Stimulated activated naive CD8-positive, alpha-beta T cell treated with anti-CD3 and anti-CD28 coated beads, Interleukin-15, Interleukin-2, amounts not matched to agents 100 U/mL and 50 U/mL, for 24 hours (primary cell): Measurements from ENCODE around the gene XBP1.
"Not testable (repeated sequence)": the region's sequence is repeated elsewhere in the genome, so short reads cannot be mapped to it uniquely, and the experiment has no call there.

ENCODE experiments used
- ATAC-seq: fragments of 150-1000 bp; cut with Tn5 transposase; one replicate; pipeline ENCODE4 v1.10.0; 2021
- DNase-seq: peaks from one replicate; pipeline ENCODE4 v3.0.0; 2021

Gene XBP1

DNA sequence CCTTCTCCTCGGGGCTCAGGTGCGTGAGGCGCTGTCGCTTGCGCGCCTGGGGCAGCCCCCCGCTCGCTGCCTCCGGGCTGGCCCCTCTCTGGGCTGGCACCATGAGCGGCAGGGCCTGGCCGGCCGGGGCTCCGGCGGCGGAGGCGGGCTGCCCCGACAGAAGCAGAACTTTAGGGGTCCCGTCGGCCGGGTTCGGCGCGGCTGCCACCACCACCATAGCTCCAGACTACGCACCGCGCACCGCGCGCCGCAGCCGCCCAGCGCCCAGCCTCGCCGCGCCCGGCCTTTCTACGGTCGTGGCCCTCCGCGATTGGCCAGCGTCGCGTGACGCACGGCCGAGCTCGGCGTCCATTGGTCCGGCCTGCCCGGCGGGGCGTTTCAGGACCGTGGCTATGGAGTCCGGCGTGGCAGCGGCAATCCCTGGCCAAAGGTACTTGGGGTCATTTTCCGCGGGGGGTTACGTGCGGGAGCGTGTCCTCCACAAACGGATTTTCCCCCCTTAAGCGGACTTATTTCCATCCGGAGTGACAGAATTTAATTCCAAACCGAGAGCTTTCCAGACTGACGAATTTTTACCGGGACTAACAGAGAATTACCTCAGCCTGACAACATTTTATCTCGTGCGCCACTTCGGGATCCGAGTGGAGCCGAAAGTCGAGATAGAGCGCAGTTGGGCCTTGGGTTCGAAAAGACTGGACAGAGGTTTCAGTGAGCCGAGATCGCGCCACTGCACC is at the start of gene XBP1:
XBP1 (minus strand) TSS at position 262 of the 734 bp plus-strand sequence.
- ATAC-seq (peak; percentile 91), DNase-seq (peak; percentile 93)

DNA sequence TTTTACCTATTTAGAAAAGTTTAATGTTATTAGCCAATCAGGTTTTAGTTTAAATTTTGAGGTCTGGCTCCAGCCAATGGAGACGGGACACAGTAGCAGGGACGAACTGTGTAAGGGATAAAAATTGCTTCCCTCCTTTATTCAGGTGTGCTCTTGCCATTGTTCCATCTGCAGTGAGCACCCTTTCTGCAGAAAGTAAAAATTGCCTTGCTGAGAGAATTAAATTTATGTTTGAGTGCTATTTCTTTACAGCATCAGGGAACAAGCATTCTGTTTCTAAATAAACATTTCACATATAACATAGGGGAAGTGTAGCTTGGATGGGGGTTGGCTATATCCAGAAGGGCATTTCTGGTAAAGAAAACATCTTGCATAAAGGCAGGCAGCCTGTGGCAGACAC is 46.6 kb upstream of the XBP1 start:
- ATAC-seq (no peak), DNase-seq (no peak)

DNA sequence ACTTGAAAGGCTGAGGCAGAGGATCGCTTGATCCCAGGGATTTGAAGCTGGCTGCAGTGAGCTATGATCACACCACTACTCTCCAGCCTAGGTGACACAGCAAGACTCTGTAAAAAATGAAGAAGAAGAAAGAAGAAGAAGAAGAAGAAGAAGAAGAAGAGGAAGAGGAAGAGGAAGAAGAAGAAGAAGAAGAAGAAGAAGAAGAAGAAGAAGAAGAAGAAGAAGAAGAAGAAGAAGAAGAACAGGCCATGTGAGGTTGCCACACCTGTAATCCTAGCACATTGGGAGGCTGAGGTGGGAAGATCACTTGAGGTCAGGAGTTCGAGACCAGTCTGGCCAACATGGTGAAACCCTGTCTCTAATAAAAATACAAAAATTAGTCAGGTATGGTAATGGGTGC is 43.9 kb upstream of the XBP1 start:
- ATAC-seq = not testable (repeated sequence)

DNA sequence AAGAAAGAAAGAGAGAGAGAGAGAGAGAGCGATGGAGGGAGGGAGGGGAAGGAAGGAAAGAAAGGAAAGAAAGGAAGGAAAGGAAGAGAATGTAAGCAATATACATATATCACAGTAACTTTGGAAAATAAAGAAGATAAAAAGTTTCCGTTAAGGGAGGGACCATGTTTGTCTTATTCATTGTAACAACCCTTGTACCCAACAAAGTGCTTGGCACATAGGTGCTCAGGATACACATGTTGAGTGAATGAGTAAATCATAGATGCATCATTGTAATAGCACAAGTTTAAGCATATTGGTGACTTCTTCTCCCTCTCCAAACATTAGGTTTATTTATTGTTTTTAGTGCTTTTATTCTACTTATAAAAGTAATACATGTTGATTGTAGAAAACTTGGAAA is 43.3 kb upstream of the XBP1 start:
- ATAC-seq (no peak), DNase-seq (no peak)

More for the DNA sequence above, 43.9 kb upstream of the XBP1 start:
- not testable (repeated sequence) for DNase-seq

DNA sequence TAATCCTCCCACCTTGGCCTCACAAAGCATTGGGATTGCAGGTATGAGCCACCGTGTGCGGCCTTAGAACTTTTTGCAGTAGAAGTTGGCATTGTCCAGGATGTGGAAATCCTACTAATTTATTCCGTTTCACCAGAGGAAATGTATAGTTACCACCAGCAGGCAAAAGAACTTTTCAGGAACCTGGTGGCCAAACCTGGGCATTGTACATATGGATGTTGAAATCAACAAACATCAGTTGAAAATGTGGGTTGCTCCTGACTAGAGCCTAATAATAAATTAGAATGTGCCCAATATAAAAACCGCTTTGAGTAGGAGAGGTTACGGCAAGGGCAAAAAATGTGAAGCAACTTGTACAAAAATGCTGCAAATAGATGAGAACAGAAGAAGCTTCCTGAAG is 40.7 kb upstream of the XBP1 start:
- no peak for ATAC-seq
- no peak for DNase-seq

DNA sequence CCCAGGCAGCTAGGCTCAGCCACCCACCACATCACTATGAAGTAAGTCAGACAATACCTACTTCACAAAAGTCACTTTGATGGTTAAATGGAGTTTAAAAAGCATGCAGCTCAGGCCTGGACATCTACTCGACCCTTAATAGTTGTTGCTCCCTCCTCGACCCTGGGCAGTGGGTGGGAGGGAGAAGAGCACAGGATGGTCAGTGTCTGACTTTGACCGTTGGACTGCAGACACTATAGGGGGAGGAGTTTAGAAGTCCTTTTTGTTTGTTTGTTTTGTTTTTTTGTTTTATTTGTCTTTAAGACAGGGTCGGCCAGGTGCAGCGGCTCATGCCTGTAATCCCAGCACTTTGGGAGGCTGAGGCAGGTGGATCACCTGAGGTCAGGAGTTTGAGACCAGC is 38.6 kb upstream of the XBP1 start:
- DNase-seq = no peak
- ATAC-seq = no peak

DNA sequence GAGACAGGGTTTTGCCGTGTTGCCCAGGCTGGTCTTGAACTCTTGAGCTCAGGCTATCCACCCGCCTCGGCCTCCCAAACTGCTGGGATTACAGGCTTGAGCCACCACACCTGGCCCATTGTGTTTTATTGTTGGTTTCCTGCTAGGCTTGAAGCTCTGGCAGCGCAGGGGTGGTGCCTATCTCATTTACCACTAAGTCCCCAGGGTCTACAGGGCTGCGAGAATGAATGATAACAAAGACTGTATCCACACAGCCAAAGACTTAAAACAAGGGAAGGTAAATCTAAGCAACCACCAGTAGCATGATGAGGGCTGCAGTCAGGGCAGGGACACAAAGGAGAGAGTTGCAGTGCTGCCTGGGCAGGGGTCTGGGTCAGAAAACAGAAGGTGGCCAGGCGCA is 37.3 kb upstream of the XBP1 start:
- ATAC-seq = no peak

DNA sequence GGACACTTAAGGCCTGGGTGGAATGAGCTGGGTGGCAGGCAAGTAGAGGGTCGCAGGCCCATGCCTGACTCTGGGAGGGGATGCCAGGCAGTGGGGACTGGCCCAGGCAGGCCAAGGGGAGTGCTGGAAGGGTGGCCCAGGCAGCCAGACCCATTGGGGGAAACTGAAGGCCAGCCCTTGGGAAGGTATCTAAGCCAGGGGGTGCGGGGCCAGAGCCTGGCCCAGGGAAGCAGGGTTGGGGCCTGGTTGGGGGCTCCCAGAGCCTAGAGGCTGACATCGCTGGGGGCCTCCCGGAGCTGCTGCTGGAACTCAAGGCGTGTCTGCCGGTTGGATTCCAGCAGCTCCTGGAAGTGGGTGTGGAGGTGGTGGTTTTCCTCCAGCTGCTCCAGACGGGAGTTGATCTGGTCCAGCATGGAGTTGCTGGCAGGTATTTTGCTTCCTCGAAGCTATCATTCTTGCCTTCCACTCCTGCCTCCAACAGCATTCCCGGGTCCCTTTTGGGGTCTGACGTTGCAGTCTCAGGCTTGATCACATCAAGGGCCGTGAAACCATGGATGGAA is 35.3 kb upstream of the XBP1 start:
- no peak for ATAC-seq

More for the DNA sequence above, 37.3 kb upstream of the XBP1 start:
- DNase-seq = no peak

DNA sequence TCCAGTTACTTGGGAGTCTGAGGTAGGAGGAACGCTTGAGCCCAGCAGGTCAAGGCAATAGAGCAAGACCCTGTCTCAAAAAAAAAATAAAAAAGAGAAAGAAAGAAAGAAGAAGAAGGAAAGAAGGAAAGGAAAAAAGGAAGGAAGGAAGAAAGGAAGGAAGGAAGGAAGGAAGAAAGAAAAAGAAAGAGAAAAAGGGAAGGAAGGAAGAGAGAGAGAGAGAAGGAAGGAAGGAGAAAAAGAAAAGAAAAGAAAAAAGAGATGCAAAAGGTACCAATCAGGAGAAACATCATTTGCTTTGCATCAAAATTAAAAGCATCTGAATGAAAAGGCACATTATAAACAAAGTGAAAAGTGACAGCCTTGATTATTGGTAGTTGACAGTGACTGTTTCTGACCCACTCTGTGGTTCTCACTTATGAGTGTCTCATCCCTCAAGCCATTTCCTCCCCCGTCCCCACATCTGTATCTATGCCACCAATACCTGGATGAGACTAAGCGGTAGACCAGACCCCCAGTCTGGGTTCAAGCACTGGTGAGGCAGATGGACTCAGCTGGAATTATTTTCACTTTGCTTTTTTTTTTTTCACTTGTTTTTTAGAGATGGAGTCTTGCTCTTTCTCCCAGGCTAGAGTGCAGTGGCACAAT is 33.0 kb upstream of the XBP1 start:
- peak; percentile 46 for ATAC-seq
- no peak for DNase-seq

More for the DNA sequence above, 35.3 kb upstream of the XBP1 start:
- DNase-seq = no peak

DNA sequence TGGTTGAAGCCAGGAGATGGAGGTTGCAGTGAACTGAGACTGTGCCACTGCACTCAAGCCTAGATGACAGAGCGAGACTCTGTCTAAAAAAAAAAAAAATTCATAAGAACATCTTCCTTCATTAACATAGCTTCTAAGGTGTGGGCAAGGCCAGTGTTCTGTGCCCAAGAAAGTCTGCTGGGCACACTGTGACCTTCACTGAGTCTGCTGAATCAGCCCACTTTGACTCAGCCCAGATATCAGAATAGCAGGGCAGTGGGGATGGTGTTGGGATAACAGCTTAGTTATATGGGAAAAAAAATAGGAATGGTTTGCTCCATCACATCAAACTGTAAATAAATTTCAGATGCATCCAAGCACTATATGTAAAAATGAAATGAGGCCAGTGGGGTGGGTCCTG is 32.4 kb upstream of the XBP1 start:
- DNase-seq (no peak), ATAC-seq (no peak)

DNA sequence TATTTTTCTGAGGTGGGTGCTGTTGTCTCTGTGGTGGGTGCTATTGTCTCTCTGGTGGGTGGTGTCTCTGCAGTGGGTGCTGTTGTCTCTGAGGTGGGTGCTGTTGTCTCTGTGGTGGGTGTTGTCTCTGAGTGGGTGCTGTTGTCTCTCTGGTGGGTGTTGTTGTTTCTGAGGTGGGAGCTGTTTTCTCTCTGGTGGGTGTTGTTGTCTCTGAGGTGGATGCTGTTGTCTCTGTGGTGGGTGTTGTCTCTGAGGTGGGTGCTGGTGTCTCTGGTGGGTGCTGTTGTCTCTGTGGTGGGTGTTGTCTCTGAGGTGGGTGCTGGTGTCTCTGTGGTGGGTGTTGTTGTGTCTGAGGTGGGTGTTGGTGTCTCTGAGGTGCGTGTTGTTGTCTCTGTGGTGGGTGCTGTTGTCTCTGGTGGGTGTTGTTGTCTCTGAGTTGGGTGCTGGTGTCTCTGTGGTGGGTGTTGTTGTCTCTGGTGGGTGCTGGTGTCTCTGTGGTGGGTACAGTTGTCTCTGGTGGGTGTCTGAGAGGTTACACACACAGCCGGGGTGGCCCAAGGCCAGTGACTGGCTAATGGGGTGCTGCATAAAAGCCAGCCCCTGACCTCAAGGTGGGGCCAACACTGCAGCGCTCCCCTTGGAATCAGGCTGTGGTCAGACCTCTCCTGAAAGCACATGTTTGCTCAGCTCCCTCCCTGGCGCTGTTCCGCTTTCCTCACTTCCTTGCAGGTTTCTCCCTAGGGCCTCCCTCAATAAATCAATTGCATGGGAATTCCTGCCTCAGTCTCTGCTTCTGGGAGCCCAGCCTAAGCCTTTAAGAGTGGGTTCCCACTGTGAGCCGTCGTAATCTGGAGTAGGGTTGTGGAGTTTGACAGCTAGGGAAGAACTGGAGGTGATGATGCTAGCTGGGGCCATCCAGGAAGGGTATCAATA is 31.0 kb upstream of the XBP1 start:
- DNase-seq (no peak), ATAC-seq (no peak)

DNA sequence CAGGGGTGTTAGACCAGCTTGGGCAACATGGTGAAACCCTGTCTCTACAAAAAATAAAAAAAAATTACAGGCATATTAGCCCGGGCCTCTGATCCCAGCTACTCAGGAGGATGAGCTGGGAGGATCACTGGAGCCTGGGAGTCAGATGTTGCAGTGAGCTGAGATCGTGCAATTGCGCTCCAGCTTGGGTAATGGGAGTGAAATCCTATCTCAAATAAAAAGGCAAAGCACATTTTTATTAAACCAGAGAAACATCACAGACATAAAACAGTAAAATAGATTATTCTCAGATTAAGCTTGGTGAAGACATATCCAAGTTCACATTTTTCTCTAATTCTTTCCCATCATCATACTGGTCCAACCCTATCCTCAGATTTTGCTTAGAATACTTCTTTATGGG is 30.1 kb upstream of the XBP1 start:
- no peak for DNase-seq
- no peak for ATAC-seq

DNA sequence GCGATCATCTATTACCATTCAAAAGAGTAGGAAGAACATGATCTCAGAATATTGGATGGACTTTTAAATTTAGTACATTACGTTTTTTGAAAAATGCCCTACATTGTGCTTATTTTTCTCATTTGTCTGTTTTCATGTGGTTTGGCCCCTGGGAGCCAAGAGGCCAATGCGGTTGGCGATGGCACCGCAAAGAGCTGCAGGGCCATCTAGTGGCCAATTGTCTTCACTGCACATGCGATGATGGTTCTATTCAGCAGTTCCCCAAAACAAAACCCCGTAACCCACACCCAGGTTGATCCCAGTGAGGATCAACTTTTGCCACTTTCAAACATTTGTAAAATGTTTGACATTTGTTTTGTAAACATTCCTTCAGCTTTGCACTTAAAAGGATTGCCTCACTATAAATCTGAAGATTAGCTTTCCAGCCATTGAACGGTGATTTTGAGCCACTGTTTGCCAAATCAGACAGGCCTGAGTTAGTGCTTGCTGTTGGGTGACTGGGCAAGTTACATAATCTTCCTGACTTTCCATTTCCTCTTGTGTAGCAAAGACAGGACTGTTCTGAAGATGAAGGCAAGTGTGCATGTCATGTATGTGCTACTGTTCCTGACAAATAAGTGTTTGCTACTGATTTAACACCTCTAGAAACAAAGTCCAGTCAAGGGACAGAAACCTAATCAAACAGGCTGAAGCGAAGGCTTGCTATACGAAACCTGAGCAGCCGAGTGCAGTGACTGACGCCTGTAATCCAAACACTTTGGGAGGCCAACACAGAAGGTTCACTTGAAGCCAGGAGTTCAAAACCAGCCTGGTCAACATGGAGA is 29.2 kb upstream of the XBP1 start:
- peak; percentile 77 for DNase-seq
- ATAC-seq = peak; percentile 65

DNA sequence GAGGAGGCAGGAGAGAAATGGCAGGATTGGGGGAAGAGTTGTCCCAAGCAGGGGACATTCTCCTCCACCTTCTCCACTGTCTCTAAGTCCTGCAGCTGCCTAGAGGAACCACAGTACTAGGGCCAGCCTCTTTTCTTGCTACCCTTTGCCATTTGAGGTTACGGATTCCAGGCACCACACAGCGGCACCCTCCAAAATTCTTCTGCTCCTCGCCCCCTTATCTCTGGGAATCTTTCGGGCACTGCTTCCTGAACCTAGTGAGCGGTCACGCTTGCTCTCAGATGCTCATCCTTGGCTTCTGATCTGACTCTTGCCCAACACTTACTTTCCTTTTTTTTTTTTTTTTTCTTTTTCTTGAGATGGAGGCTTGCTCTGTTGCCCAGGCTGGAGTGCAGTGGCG is 26.6 kb upstream of the XBP1 start:
- ATAC-seq (no peak), DNase-seq (no peak)

DNA sequence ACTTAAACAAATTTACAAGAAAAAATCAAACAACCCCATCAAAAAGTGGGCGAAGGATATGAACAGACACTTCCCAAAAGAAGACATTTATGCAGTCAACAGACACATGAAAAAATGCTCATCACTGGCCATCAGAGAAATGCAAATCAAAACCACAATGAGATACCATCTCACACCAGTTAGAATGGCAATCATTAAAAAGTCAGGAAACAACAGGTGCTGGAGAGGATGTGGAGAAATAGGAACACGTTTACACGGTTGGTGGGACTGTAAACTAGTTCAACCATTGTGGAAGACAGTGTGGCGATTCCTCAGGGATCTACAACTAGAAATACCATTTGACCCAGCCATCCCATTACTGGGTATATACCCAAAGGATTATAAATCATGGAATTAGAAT is 26.1 kb upstream of the XBP1 start:
- not testable (repeated sequence) for ATAC-seq, DNase-seq

DNA sequence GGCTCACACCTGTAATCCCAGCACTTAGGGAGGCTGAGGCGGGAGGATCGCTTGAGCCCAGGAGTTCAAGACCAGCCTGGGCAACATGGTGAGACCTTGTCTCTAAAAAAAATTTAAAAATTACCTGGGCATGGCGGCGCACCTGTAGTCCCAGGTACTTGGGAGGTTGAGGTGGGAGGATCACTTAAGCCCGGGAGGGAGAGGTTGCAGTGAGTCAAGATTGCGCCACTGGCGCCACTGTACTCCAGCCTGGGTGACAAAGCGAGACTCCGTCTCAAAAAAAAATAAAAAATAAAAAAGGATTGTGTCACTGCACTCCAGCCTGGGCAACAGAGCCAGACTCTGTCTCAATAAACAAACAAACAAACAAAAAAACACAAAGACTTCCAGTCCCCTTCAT is 24.1 kb upstream of the XBP1 start:
- ATAC-seq, DNase-seq: not testable (repeated sequence)

DNA sequence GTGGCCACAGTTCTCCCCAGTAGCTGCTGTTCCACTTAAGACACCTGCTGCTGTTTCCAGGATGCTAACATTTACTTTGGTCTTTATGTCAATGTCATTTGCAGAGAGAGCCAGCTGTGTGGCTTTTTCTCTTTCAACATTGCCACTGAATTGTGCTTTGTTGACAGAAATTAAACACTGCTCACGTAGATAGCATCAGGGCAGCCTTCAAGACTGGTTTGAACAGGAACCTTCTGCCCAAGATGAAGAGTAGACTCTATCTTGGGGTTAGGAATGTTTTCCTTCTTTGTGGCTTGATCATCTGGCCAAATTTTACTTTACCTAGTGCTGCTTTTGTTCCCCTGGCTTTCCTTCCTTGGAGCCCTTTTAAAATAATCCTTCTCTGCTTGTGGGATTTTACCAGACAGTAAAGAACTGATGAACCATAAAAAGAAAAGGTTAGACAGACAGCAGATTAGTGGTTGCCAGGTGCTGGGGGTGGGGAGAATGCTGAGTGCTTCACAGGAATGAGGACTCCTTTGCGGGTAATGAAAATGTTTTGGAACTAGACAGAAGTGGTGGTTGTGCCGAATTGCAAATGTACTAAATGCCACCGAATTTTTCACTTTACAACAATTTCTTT is 22.7 kb upstream of the XBP1 start:
- no peak for DNase-seq
- no peak for ATAC-seq

DNA sequence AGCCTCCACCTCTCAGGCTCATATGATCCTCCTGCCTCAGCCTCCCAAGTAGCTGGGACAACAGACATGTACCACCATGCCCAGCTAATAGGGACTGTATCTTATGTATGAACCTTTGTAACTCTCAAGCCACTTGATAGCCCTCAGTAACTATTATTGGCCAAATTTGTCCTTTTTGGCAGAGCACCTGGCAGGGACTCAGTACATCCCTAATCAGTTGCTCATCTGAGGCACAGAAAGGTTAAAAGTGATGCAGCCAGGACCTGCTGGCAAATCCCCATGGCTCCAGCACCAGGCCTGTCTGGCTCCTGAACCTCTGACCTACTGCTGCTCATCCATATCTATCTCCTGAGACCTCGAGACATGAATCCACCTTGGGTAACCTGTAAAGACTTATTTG is 21.1 kb upstream of the XBP1 start:
- ATAC-seq (no peak), DNase-seq (no peak)

DNA sequence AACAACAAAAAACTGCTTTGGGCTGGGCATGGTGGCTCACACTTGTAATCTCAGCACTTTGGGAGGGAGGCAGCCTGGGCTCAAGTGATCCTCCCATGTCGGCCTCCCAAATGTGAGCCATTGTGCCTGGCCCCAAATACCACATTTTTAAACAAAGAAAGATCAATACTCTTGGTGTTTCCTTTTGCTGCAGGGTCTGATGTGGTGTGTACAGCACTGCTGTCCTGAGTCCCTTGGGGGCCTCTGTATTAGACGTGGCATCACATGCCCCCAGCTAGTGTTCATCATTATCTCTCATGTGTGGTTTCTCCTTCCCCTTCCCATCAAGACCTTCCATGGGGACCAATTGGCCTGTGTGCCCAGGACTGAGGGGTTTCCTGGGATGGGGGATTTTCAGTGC is 20.5 kb upstream of the XBP1 start:
- no peak for ATAC-seq
- DNase-seq = no peak

DNA sequence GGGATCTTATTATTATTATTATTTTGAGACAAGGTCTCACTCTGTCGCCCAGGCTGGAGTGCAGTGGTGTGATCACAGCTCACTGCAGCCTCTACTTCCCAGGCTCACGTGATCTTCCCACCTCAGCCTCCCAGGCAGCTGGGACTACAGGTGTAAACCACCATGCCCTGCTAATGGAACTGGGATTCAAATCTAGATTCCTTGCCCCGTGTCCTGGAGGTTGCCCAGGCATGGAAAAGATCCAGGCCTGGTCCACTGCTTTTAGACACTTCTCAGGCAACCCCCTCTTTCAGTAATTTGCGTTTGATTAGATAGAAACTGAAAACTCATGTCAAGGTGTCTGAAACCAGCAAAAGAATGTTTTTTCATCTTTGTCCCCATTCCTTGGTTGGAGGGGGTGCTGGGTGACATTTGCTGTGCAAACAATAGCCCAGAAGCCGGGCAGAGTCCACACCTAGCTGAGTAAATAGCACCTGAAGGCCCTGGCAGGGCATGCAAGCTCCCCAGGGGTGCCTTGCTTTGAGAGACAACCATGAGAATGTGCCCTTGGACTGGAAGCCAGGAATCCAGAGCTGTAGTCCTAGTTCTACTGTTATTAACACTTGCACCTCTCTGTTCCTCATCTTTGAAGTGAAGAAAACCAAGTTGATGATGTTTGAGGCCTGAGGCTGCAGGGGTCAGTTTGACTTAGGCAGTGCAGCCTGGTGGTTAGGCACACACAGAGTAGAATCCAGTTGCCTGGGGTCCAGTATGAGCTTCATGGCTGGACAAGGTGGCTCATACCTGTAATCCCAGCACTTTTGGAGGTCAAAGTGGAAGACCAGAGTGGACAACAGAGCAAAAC is 19.1 kb upstream of the XBP1 start:
- no peak for ATAC-seq
- no peak for DNase-seq
